Stimulated activated naive B cell treated with anti-CD40 and anti-IgM and Interleukin-4, amounts not matched to agents 10 μg/mL and 1 μg/mL and 100 μg/mL, for 72 hours (primary cell): Measurements from ENCODE around the gene UHMK1.
"Not testable (repeated sequence)": the region's sequence is repeated elsewhere in the genome, so short reads cannot be mapped to it uniquely, and the experiment has no call there.

Experiments
- ATAC-seq, 2 donors: fragments of 150-1000 bp; cut with Tn5 transposase; replicated peaks; 2 replicates each; pipeline ENCODE4 v1.10.0; 2021; ENCODE audit warnings: moderate library complexity in 1 of 2
- DNase-seq: peaks from one replicate; pipeline ENCODE4 v3.0.0; 2021
- H3K27ac Mint-ChIP-seq: one replicate; pipeline ENCODE4 v1.8.0; 2022; ENCODE audit warnings: mild to moderate bottlenecking, mixed read lengths
- H3K27me3 Mint-ChIP-seq, 2 donors: one replicate each; pipeline ENCODE4 v1.8.0; 2022; ENCODE audit warnings: mixed read lengths in 2 of 2
- H3K36me3 Mint-ChIP-seq, 2 donors: one replicate each; pipeline ENCODE4 v1.8.0; 2022; ENCODE audit warnings: mixed read lengths in 2 of 2, mild to moderate bottlenecking in 1 of 2
- H3K4me1 Mint-ChIP-seq, 2 donors: one replicate each; pipeline ENCODE4 v1.8.0; 2022; ENCODE audit warnings: mixed read lengths in 2 of 2, mild to moderate bottlenecking in 1 of 2
- H3K4me3 Mint-ChIP-seq, 2 donors: one replicate each; pipeline ENCODE4 v1.8.0; 2022; ENCODE audit warnings: mild to moderate bottlenecking in 2 of 2, mixed read lengths in 2 of 2, moderate library complexity in 1 of 2
- H3K9me3 Mint-ChIP-seq, 2 donors: one replicate each; pipeline ENCODE4 v1.8.0; 2022; ENCODE audit warnings: mixed read lengths in 2 of 2, mild to moderate bottlenecking in 1 of 2

UHMK1 gene

GRCh38 chr1:162564762-162565218 lies 67.2 kb downstream of the UHMK1 start:
- Mint-ChIP-seq H3K9me3 (no peaks in the 10 kb centered on the region), H3K36me3 (peaks cover 17 to 36% of the 10 kb centered on the region in 2 donors), H3K4me1 (peaks cover 18 to 33% of the 10 kb centered on the region in 2 donors), H3K27me3 (no peaks in the 10 kb centered on the region), H3K27ac (peak overlapping the region; percentile 21), H3K4me3 (no peak overlapping the region)
- DNase-seq (no peak), ATAC-seq (no peak)

- H3K4me1 Mint-ChIP-seq: peaks cover 18 to 35% of the 10 kb centered on the region in 2 donors
- H3K27me3 Mint-ChIP-seq: no peaks in the 10 kb centered on the region
- DNase-seq (no peak), ATAC-seq (no peak)
- H3K27ac Mint-ChIP-seq: no peak overlapping the region
- H3K9me3 Mint-ChIP-seq: no peaks in the 10 kb centered on the region
- H3K36me3 Mint-ChIP-seq: peaks cover 17 to 38% of the 10 kb centered on the region in 2 donors
- H3K4me3 Mint-ChIP-seq: no peak overlapping the region
These were observed 67.8 kb downstream of the UHMK1 start for GRCh38 chr1:162565460-162565859.

GRCh38 chr1:162566870-162567269 lies 69.3 kb downstream of the UHMK1 start:
- DNase-seq (no peak), ATAC-seq (no peak)
- Mint-ChIP-seq H3K27ac (no peak overlapping the region), H3K4me3 (no peak overlapping the region), H3K27me3 (no peaks in the 10 kb centered on the region), H3K9me3 (no peaks in the 10 kb centered on the region), H3K4me1 (peaks cover 15 to 30% of the 10 kb centered on the region in 2 donors), H3K36me3 (peaks cover 19 to 39% of the 10 kb centered on the region in 2 donors)

- Mint-ChIP-seq H3K36me3 (peaks cover 22 to 43% of the 10 kb centered on the region in 2 donors), H3K9me3 (no peaks in the 10 kb centered on the region), H3K4me3 (no peak overlapping the region), H3K27ac (no peak overlapping the region), H3K4me1 (peaks cover 5 to 21% of the 10 kb centered on the region in 2 donors), H3K27me3 (no peaks in the 10 kb centered on the region)
- DNase-seq (no peak), ATAC-seq (no peak)
These were observed 71.2 kb downstream of the UHMK1 start for GRCh38 chr1:162568802-162569201.

GRCh38 chr1:162570718-162571117 lies 73.1 kb downstream of the UHMK1 start:
- ATAC-seq (no peak), DNase-seq (no peak)
- H3K27me3 Mint-ChIP-seq: no peaks in the 10 kb centered on the region
- H3K27ac Mint-ChIP-seq: no peak overlapping the region
- no peaks in the 10 kb centered on the region for H3K9me3 Mint-ChIP-seq
- H3K4me3 Mint-ChIP-seq: no peak overlapping the region
- H3K4me1 Mint-ChIP-seq: peaks cover 0 to 12% of the 10 kb centered on the region in 2 donors
- peaks cover 22 to 41% of the 10 kb centered on the region in 2 donors for H3K36me3 Mint-ChIP-seq

- H3K4me1 Mint-ChIP-seq: peaks cover 0 to 12% of the 10 kb centered on the region in 2 donors
- not testable (repeated sequence) for DNase-seq, H3K27me3 Mint-ChIP-seq, H3K9me3 Mint-ChIP-seq, ATAC-seq, H3K27ac Mint-ChIP-seq, H3K4me3 Mint-ChIP-seq
- H3K36me3 Mint-ChIP-seq: peaks cover 23 to 40% of the 10 kb centered on the region in 2 donors
These were observed 73.5 kb downstream of the UHMK1 start for GRCh38 chr1:162571121-162571520.

GRCh38 chr1:162571696-162572095 lies 74.1 kb downstream of the UHMK1 start:
- ATAC-seq (no peak), DNase-seq (no peak)
- Mint-ChIP-seq H3K27ac (no peak overlapping the region), H3K4me3 (no peak overlapping the region), H3K36me3 (peaks cover 21 to 35% of the 10 kb centered on the region in 2 donors), H3K27me3 (no peaks in the 10 kb centered on the region), H3K9me3 (no peaks in the 10 kb centered on the region), H3K4me1 (peaks cover 0 to 12% of the 10 kb centered on the region in 2 donors)

GRCh38 chr1:162573136-162573535 lies 75.5 kb downstream of the UHMK1 start:
- ATAC-seq: no peak
- H3K4me3 Mint-ChIP-seq: no peak overlapping the region
- peaks cover 22 to 28% of the 10 kb centered on the region in 2 donors for H3K36me3 Mint-ChIP-seq
- H3K4me1 Mint-ChIP-seq: peaks cover 0 to 12% of the 10 kb centered on the region in 2 donors
- no peak overlapping the region for H3K27ac Mint-ChIP-seq
- no peaks in the 10 kb centered on the region for H3K27me3 Mint-ChIP-seq
- DNase-seq: no peak
- H3K9me3 Mint-ChIP-seq: no peaks in the 10 kb centered on the region

- Mint-ChIP-seq H3K27me3 (no peaks in the 10 kb centered on the region), H3K4me3 (no peak overlapping the region), H3K27ac (no peak overlapping the region), H3K4me1 (no peaks in the 10 kb centered on the region), H3K36me3 (peaks cover 20 to 38% of the 10 kb centered on the region in 2 donors), H3K9me3 (no peaks in the 10 kb centered on the region)
- no peak for DNase-seq
- ATAC-seq: no peak
These were observed 80.6 kb downstream of the UHMK1 start for GRCh38 chr1:162578071-162578700.

- Mint-ChIP-seq H3K36me3 (peaks cover 22 to 34% of the 10 kb centered on the region in 2 donors), H3K27ac (no peak overlapping the region), H3K4me3 (no peak overlapping the region), H3K4me1 (no peaks in the 10 kb centered on the region), H3K9me3 (no peaks in the 10 kb centered on the region), H3K27me3 (no peaks in the 10 kb centered on the region)
- no peak for DNase-seq
- ATAC-seq: no peak
These were observed 81.3 kb downstream of the UHMK1 start for GRCh38 chr1:162578936-162579335.
